ENCODE results near the gene CD44.

DNA sequence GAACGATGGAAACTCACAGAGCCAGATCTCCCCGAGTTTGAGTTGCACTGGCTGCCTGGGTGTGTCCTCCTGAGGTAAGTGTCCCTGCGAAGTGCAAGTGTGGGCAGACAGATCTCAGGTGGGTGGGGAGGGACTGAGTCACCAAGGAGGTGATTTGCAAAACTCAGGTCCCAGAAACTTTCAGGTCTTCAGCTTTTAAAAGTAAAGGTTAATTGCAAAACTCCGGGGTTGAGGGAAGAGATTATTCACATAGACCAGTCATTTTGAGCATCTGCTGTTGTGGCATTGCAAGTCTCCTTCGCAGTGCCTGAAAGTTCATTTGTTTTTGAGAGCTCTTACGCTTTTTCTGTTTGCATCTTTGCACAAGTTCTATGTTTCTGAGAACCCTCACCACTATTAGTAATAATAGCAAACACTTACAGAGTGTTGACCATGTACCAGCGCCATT is 7.1 kb downstream of the CD44 start:
- TF ChIP-seq EZH2 (IDR thresholded peaks at IDR 0.05; ENCODE audit: borderline replicate concordance, low read depth, low read length, poor library complexity, severe bottlenecking) (no peak), CTCF (conservative IDR thresholded peaks at IDR 0.05; ENCODE audit: low read depth, low read length) (no peak)

All from A673 (cell line).